GM21619 (cell line): ENCODE results near the gene LONP2.
"Not testable (repeated sequence)": the region's sequence is repeated elsewhere in the genome, so short reads cannot be mapped to it uniquely, and the experiment has no call there.

Source experiments
- ATAC-seq: cut with Tn5 transposase; IDR thresholded peaks from one replicate; pipeline ENCODE4 v1.9.1; 2021; ENCODE audit not compliant: unreplicated experiment

The LONP2 gene

GRCh38 chr16:48284772-48285409, 40.8 kb downstream of the LONP2 start:
- no peak for ATAC-seq

DNA sequence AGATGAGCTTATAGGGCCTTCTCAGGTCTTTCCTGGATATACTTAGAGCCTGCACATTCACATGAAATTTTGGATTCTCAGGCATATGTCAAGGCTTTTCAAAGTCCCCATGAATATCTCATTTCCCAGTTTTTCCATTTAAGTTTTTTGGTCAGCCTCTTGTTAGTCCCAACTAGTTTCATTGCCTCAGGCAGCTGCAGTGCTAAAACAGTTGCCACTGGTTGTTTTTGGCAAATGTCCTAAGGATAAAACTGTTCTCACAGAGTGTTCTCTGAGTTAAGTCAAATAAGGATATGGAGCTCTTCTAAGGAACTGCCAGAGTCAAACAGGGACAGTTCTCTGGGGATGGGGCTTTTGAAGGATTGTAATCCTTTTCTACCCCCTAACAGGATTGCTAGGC, 43.1 kb downstream of the LONP2 start:
- no peak for ATAC-seq

DNA sequence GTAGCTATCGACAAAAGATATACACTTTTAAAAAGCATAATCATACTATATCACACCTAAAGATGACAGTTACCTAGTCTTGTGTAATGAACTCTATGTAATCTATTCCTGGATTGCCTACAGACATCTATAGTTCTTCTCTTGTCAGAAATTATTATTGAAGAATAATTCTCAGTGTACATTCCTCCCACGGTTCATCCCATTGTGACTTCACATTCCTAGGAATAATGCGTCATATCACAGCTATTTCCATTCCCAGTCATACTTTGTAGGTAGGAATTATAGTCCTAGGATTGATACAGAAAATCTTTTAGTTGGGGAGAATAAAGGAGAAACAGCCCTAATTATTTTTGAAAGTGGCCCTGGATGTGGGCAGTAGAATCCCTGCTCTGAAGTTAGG, 47.2 kb downstream of the LONP2 start:
- ATAC-seq: no peak

DNA sequence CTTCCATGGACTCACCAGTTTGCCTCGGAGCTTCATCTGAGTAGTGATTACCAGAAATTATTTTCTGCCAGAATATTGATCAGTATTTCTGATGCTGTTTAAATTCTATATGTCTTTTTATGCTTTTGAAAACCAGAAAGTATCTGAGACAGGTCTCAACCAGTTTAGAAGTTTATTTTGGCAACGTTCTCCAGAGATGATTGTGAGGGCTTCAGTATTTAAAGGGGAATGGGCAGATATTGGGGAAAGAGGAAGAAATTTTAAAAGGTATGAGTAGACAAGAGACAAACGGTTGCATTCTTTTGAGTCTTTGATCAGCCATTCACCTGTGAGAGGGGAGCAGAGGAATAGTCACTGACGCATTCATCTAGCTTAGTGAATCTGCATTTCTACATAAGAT, 47.7 kb downstream of the LONP2 start:
- ATAC-seq: no peak

DNA sequence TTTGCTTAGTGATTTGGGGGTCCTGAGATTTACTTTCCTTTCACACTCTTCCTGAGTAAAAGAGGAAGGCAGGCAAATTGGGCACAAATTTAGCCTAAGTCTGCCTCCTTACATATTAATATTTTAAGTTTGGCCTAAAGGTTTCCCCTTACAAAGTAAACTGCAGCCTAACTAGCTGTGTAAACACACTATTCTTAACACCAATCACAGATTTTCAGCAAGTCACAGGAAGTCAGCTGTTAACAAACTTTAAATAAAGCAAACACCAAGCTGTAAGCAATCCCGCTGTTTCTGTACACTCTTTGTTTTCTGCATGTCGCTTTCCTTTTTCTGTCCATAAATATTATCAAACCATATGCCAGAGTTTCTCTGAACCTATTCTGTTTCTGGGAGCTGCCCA, 48.4 kb downstream of the LONP2 start:
- no peak for ATAC-seq

GRCh38 chr16:48294724-48295123, 50.6 kb downstream of the LONP2 start:
- no peak for ATAC-seq

GRCh38 chr16:48295488-48296281, 51.6 kb downstream of the LONP2 start:
- no peak for ATAC-seq

GRCh38 chr16:48299471-48299870, 55.4 kb downstream of the LONP2 start:
- ATAC-seq: no peak

- ATAC-seq: no peak
Observed at GRCh38 chr16:48300391-48300856, 56.3 kb downstream of the LONP2 start.

GRCh38 chr16:48308535-48308934, 64.4 kb downstream of the LONP2 start:
- ATAC-seq: no peak

DNA sequence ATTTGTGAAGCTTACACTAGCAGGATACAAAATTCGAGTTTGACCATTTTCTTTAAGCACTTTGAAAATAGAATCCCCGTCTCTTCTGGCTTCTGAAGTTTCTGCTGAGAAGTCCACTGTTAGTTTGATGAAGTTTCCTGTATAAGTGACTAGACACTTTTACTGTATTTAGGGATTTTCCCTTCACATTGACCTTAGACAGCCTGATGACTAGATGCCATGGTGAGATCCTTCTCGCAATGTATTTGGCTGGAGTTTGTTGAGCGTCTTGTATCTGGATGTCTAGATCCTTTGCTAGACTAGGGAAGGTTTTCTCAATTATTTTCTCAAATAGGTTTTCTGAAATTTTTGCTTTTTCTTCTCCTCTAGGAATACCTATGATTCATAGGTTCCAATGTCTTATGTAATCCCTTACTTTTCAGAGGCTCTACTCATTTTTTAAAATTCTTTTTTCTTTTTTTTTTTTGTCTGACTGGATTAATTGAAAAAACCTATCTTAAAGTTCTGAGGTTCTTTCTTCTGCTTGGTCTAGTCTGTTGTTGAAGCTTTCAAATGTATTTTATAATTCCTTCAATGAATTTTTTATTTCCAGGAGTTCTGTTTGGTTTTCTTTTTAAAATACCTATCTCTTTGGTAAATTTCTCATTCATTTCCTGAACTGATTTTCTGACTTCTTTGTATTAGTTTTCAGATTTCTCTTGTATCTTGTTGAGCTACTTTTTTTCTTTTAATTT, 67.0 kb downstream of the LONP2 start:
- ATAC-seq: no peak

- not testable (repeated sequence) for ATAC-seq
Observed at GRCh38 chr16:48313905-48314304, 69.8 kb downstream of the LONP2 start.

DNA sequence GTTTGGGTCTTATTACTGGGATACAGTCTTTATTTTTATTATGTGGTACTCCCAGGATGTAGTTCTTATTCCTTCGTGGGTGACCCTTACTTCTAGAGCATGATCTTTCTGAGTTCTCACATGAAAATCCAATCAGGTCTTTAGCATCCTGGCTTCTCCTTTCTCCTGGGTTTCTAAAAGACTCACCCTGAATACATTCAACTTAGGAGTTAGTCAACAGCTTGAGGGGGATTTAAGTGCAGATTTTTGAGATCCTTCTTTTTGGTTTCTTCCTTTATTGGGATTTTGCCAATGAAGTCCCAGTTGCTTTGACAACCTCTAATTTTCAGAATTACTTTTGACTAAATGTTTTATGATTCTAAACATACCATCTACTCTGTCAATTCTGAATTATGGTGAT, 72.9 kb downstream of the LONP2 start:
- ATAC-seq: no peak

DNA sequence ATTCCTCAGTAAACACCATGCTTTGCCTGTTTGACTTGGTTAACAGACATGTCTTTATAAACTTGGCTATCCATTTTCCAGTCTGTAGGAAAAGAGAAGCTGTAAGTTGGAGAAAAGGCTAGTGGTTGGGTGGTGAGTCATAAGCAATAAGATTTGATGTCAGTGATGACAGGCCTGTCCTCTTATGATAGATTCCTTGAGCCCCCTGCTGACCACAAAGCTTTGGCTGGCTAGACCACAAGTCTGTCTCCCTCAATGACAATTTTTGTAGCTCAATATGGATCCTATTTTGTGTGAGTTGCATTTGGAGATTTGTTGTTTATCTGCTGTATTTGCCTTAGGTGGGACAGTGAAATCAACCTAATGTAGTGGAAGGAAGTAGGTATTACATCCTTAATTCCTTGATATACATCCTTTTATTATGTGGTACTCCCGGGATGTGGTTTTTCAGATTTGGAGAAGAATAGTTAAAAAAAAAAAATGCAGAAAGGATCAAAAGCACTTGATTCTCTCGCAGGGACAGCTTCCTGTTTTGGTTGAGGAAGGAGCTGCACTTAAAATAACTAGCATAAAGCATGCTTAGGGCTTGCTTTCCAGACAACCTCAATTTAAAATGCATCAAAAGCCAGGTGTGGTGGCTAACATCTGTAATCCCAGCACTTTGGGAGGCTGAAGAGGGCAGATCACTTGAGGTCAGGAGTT, 73.7 kb downstream of the LONP2 start:
- no peak for ATAC-seq

- ATAC-seq: no peak
Observed at GRCh38 chr16:48318630-48319029, 74.5 kb downstream of the LONP2 start.

- no peak for ATAC-seq
Observed at GRCh38 chr16:48321317-48322036, 77.4 kb downstream of the LONP2 start.

- no peak for ATAC-seq
Observed at GRCh38 chr16:48323783-48324775, 80.0 kb downstream of the LONP2 start.

DNA sequence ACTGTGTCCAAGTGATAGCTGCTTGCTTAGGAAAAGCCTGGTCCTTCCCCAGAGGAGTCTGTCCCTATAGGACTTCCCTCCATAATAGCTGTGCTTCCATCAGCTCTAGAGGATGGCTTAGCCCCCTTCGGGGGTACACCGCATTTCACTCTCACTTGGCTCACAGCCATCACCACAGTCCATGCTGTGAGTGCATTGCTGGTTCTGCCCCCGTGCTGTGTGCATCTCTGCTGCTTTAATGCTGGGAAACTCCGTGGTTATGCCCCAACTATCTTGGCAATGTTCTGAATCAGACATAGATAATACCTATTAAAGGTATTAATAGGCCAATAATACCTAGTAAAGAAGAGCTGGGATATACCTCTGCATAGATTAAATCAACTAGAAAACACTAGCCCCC, 82.8 kb downstream of the LONP2 start:
- no peak for ATAC-seq

GRCh38 chr16:48329138-48329537, 85.0 kb downstream of the LONP2 start:
- no peak for ATAC-seq
